HL-60 (cell line): ENCODE data around the gene FAM78B.

ENCODE experiments used
- DNase-seq, 2 experiments: peaks; one replicate each; pipeline ENCODE4 v3.0.0-alpha.2; 2010 to 2020; ENCODE audit warnings: low read depth in 1 of 2, low spot score in 1 of 2
- H3K27ac ChIP-seq: fragments of 250-450 bp; sonication (Bioruptor Pico); replicated peaks from 2 replicates; pipeline ENCODE4 v1.5.1; 2020; ENCODE audit warnings: mild to moderate bottlenecking, moderate library complexity
- H3K27me3 ChIP-seq: fragments of 250-450 bp; sonication (Bioruptor Pico); 2 replicates; pipeline ENCODE4 v1.5.1; 2021; ENCODE audit warnings: mild to moderate bottlenecking, moderate library complexity; ENCODE audit not compliant: insufficient read depth, poor library complexity, severe bottlenecking
- H3K4me3 ChIP-seq: replicated peaks from 2 replicates; pipeline ENCODE4 v1.5.1; 2011; ENCODE audit warnings: mild to moderate bottlenecking, control low read depth, low read length; ENCODE audit not compliant: insufficient read depth
- CTCF ChIP-seq: IDR thresholded peaks from one replicate; pipeline ENCODE4 v1.5.1; 2011; ENCODE audit warnings: low read length, control low read depth, inconsistent platforms; ENCODE audit not compliant: insufficient read depth
- GABPA ChIP-seq: IDR thresholded peaks from 2 replicates; pipeline ENCODE4 v1.6.1; 2012; ENCODE audit warnings: low read depth
- POLR2AphosphoS5 ChIP-seq: IDR thresholded peaks from 2 replicates; pipeline ENCODE4 v1.6.1; 2012; ENCODE audit warnings: low read depth
- SPI1 ChIP-seq: IDR thresholded peaks from 2 replicates; pipeline ENCODE4 v1.6.1; 2012; ENCODE audit warnings: low read depth, mild to moderate bottlenecking, borderline replicate concordance
- TF ChIP-seq, protein P1 (sequence below): IDR thresholded peaks from 2 replicates; pipeline ENCODE4 v1.6.1; 2012; ENCODE audit warnings: low read depth; ENCODE audit not compliant: insufficient replicate concordance

The FAM78B gene

DNA sequence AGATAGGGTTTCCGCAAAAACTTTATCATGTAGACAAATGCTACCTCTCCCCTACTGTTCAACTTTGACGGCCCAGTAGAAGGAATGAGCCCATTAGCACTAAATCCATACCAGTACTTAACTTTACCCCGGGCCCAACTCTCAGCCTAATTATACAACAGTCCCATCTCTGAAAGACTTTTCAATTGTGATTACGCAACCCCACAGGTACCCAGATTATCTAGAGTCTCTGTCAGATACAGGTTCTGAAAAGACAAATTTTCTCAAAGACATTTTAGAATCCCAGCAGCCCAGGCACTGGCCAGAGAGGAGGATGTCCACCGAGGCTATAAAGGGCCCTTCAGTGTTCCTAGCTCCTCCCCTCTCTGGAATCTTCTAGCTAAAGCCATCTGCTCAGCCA lies 15.0 kb downstream of the FAM78B start:
- no peak overlapping the region for H3K4me3 ChIP-seq
- no peaks in the 10 kb centered on the region for H3K27me3 ChIP-seq
- DNase-seq, result no peak
- no peak overlapping the region for H3K27ac ChIP-seq
- no peak for TF ChIP-seq POLR2AphosphoS5
- no peak for TF ChIP-seq SPI1
- no peak for TF ChIP-seq CTCF
- no peak for TF ChIP-seq GABPA
- TF ChIP-seq, protein P1, sequence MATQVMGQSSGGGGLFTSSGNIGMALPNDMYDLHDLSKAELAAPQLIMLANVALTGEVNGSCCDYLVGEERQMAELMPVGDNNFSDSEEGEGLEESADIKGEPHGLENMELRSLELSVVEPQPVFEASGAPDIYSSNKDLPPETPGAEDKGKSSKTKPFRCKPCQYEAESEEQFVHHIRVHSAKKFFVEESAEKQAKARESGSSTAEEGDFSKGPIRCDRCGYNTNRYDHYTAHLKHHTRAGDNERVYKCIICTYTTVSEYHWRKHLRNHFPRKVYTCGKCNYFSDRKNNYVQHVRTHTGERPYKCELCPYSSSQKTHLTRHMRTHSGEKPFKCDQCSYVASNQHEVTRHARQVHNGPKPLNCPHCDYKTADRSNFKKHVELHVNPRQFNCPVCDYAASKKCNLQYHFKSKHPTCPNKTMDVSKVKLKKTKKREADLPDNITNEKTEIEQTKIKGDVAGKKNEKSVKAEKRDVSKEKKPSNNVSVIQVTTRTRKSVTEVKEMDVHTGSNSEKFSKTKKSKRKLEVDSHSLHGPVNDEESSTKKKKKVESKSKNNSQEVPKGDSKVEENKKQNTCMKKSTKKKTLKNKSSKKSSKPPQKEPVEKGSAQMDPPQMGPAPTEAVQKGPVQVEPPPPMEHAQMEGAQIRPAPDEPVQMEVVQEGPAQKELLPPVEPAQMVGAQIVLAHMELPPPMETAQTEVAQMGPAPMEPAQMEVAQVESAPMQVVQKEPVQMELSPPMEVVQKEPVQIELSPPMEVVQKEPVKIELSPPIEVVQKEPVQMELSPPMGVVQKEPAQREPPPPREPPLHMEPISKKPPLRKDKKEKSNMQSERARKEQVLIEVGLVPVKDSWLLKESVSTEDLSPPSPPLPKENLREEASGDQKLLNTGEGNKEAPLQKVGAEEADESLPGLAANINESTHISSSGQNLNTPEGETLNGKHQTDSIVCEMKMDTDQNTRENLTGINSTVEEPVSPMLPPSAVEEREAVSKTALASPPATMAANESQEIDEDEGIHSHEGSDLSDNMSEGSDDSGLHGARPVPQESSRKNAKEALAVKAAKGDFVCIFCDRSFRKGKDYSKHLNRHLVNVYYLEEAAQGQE, result no peak

- DNase-seq, result no peak
These were observed 21.3 kb downstream of the FAM78B start for GRCh38 chr1:166145499-166145898.

GRCh38 chr1:166141969-166142368 lies 24.8 kb downstream of the FAM78B start:
- no peaks in the 10 kb centered on the region for H3K27me3 ChIP-seq
- H3K4me3 ChIP-seq, result no peak overlapping the region
- no peak for DNase-seq
- H3K27ac ChIP-seq, result no peak overlapping the region
- TF ChIP-seq, protein P1, result no peak
- TF ChIP-seq CTCF (no peak), GABPA (no peak), SPI1 (no peak), POLR2AphosphoS5 (no peak)

More at GRCh38 chr1:166145499-166145898, 21.3 kb downstream of the FAM78B start:
- H3K27ac ChIP-seq, result no peak overlapping the region
- H3K27me3 ChIP-seq, result no peaks in the 10 kb centered on the region
- TF ChIP-seq CTCF, result no peak
- no peak for TF ChIP-seq GABPA
- TF ChIP-seq, protein P1, result no peak
- TF ChIP-seq SPI1, result no peak
- TF ChIP-seq POLR2AphosphoS5, result no peak
- no peak overlapping the region for H3K4me3 ChIP-seq
